ENCODE results near the gene SH3PXD2A. TPM values are rescaled to one million over a fixed set of nuclear protein-coding genes. Genes with fewer than 3 reads are reported as not detected.
"Not testable (repeated sequence)": the region's sequence is repeated elsewhere in the genome, so short reads cannot be mapped to it uniquely, and the experiment has no call there.

The SH3PXD2A gene
- total RNA-seq, 1 experiment from 2014 or later: 0.82 TPM

- DNase-seq (ENCODE audit: extremely low read depth, low read depth): no peak
These were observed 122.9 kb downstream of the SH3PXD2A start for GRCh38 chr10:103732339-103733044.

DNA sequence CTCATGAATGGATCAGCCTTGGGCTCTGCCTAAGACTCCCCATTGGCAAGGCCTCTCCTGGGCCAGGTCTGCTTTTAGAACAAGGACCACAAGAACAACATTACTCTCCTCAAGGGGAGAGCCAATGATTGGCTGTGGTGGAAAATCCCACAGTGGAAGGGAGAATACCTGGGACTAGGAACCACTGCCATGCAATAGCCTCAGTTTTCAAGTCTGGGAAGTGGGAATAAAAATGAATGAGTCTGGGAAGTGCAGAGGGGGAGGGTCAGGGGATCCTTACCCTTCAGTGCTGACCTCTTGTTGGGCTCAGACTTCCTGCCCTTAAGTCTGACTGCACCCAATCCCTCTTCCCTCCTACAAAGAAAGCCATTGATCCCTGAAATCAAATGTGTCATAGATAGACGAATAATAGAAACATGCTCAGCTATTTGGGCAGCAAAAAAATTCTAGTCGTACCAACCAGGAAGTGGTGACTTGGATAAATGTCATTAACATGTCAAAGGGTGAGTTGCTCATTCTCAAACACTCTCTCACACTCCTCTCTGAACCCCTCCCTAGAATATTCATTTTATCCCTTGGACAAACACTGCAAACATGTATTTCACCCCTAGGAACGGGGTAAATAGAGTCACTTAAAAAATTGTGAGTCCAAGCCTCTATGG, 123.6 kb downstream of the SH3PXD2A start:
- DNase-seq (ENCODE audit: extremely low read depth, low read depth): no peak

DNA sequence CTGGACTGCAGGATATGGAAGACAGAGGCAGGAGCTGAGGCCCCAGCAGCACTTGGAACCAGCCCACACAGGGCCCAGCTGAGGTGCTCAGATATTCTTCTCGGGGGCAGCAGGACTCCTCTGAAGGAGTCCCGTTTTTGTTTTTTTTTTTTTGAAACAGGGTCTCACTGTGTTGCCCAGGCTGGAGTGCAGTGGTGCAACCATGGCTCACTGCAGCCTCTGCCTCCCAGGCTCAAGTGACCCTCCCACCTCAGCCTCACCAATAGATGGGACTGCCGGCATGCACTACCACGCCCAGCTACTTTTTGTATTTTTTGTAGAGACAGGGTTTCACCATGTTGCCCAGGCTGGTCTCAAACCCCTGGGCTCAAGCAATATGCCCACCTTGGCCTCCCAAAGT, 124.3 kb downstream of the SH3PXD2A start:
- DNase-seq (ENCODE audit: extremely low read depth, low read depth): not testable (repeated sequence)

DNA sequence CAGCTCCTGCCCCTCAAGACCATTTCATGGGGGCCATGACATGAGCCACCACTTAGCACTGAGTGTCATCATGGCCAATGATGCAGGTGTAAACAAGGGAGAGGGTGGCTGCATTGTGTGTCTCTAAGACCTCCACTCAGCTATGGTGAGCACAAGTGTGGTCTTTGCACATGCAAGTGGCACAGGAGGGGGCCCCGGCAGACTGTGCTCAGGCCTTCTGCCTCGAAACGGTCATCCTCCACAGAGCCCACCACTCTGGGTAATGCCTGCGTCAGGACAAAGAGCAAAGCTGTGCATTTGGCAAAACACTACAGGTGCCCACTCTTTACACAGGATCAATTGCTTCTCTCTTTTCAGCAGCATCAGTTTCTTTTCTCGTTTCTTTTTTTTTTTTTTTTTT, 125.5 kb downstream of the SH3PXD2A start:
- DNase-seq (ENCODE audit: extremely low read depth, low read depth): no peak

DNA sequence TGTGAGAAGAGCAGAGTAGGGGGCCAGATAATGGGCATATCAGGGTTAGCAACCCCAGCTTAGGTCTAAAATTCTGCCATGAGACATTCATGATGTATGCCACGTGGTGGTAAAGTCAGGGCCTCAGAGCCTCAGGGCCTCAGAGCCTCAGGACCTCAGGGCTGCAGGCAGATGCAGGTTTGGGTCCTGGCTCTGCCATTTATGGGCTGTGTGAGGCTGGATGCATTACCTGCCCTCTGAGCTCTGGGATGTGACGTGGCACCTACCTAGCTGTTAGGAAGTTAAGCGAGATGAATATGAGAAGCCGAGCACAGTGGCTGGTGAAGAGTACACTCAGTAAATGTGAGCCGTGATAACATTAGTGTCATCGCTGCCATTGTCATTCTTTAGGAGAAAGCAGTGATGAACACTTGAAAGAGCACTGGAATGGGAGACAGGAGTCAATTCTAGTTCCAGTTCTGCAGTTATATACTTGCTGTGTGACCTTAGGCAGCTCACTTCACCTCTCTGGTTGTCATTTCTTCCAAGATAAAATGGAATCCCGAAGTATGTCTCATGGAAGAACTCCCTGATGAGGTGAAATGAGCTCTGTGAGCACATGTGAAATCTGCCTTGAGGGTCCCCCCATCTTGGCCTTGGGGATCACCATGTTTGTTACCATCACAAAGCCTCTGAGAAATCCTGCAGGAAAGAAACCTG, 127.2 kb downstream of the SH3PXD2A start:
- DNase-seq (ENCODE audit: extremely low read depth, low read depth): no peak

- no peak for DNase-seq (ENCODE audit: extremely low read depth, low read depth)
These were observed 127.8 kb downstream of the SH3PXD2A start for GRCh38 chr10:103727546-103727963.

- DNase-seq (ENCODE audit: extremely low read depth, low read depth): no peak
These were observed 128.7 kb downstream of the SH3PXD2A start for GRCh38 chr10:103726637-103727036.

DNA sequence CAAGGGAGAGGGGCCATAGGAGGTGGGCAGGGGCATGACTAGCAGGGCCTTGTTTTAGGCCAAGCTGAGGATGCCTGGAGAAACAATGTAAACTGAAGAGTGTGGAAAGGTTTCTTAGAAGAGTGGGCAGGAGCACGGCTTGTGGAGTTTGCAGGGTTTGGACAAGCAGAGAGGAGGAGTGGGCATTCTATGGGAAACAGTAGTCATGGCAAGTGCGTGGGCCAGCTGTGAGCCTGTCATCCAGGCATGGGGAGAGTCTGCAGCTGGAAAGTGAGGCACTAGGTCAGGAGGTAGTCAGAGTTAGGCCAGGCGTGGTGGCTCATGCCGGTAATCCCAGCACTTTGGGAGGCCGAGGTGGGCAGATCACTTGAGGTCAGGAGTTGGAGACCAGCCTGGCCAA, 130.1 kb downstream of the SH3PXD2A start:
- no peak for DNase-seq (ENCODE audit: extremely low read depth, low read depth)

DNA sequence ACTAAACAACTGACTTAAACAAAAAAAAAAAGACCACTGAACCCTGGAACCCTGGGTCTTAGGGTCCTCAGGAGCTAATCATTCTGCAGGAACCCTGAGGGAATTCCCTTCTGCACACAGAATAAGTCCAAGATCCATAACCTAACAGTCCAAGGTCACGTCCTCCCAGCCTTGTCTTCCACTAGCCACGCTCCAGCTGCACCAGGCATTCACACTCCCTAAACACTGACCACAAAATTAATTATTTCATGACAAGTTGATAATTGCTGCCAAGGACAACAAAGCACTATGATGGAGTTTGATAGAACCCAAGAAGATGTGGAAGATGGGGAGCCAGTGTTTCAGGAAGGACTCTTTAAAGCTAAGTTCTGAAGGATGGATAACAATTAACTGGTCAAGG, 130.6 kb downstream of the SH3PXD2A start:
- DNase-seq (ENCODE audit: extremely low read depth, low read depth): no peak

GRCh38 chr10:103724074-103724473, 131.3 kb downstream of the SH3PXD2A start:
- DNase-seq (ENCODE audit: extremely low read depth, low read depth): no peak

GRCh38 chr10:103723557-103723956, 131.8 kb downstream of the SH3PXD2A start:
- no peak for DNase-seq (ENCODE audit: extremely low read depth, low read depth)

GRCh38 chr10:103722632-103723031, 132.7 kb downstream of the SH3PXD2A start:
- DNase-seq (ENCODE audit: extremely low read depth, low read depth): no peak

DNA sequence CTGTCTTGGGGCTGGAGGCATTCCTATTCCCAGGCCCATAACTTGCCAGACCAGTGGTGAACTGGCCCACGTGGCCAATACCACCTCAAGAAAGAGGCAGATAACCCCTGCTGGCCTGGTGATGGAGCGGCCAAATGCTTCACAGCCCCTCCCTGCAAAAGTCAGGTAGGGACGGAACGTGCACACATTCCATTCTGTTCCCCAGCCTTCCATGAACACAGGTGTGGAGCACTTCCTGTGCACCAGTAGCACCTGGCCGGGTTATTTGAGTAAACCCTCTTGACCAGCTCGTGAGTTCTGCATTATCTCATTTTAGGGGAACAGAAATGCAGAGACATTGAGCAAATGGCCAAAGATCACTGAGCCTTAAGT, 134.4 kb downstream of the SH3PXD2A start:
- no peak for DNase-seq (ENCODE audit: extremely low read depth, low read depth)

- no peak for DNase-seq (ENCODE audit: extremely low read depth, low read depth)
These were observed 134.9 kb downstream of the SH3PXD2A start for GRCh38 chr10:103720328-103720963.

DNA sequence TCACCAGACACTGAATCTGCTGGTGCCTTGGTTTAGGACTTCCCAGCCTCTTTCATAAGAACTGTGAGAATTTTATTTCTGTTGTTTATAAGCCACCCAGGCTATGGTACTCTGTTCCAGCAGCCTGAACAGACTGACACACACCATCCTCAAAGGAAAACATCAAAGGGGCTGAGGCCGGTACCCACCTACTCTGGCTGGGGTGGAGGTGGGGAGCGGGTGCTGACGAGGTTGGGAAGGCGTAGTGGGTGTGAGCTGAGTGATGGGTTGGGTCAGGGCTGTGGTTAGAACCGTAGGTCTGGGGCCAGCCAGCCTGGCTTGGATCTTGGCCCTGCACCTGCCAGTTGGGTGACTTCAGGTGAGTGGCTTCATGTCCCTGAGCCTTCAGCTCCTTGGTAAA, 136.3 kb downstream of the SH3PXD2A start:
- DNase-seq (ENCODE audit: extremely low read depth, low read depth): no peak

DNA sequence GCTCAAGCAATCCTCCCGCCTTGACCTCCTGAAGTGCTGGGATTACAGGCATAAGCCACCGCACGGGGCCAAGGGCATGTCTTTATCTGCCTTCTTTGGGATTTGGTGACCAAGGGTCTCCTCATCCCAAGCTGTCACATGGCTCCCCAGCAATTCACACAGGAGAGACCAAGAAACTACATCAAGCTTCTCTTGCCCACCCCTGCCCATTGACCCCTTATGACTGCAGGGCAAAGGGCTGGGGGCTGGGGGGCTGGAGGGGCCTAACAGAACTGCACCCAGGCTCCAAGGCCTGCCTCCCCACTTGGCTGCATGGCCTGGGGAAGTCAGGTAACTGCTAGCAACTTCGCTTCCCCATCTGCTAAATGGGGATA, 137.1 kb downstream of the SH3PXD2A start:
- DNase-seq (ENCODE audit: extremely low read depth, low read depth): no peak

GRCh38 chr10:103717341-103718246, 137.8 kb downstream of the SH3PXD2A start:
- DNase-seq (ENCODE audit: extremely low read depth, low read depth): no peak

GRCh38 chr10:103716206-103717160, 138.9 kb downstream of the SH3PXD2A start:
- no peak for DNase-seq (ENCODE audit: extremely low read depth, low read depth)

GRCh38 chr10:103715430-103715829, 139.9 kb downstream of the SH3PXD2A start:
- DNase-seq (ENCODE audit: extremely low read depth, low read depth): no peak

Measured in NCI-H460 (cell line).